GM12878 (cell line): ENCODE results near the gene RCAN1. TPM values are rescaled to one million over a fixed set of nuclear protein-coding genes. Genes with fewer than 3 reads are reported as not detected.

Source experiments
- CREM ChIP-seq: IDR thresholded peaks from 2 replicates; pipeline ENCODE4 v1.6.1; 2014; ENCODE audit warnings: antibody characterized with exemption, low read depth
- IKZF1 ChIP-seq: fragments of 450-650 bp; conservative IDR thresholded peaks from 2 replicates; pipeline ENCODE4 v1.6.1; 2017; ENCODE audit warnings: antibody characterized with exemption, mild to moderate bottlenecking
- IKZF2 ChIP-seq, 2 experiments: fragments of 450-650 bp; IDR thresholded peaks; 2 replicates each; pipeline ENCODE4 v1.6.1; 2017; ENCODE audit warnings: mild to moderate bottlenecking in 2 of 2, moderate library complexity in 2 of 2
- MEF2B ChIP-seq: fragments of 450-650 bp; IDR thresholded peaks from 2 replicates; pipeline ENCODE4 v1.6.1; 2018; ENCODE audit warnings: mild to moderate bottlenecking, moderate library complexity; ENCODE audit not compliant: partially characterized antibody, poor library complexity, severe bottlenecking
- polyA plus RNA-seq, 11 experiments: library from polyadenylated mRNA; depleted of rRNA in 4 of 11; unstranded in 6 of 11; stranded (reverse) in 5 of 11; fragments of >200 nt; fragmentation: Nextera tagmentation in 4 of 11; fragmentation: Illumina TruSeq in 1 of 11; extraction: Ambion mirVana in 4 of 11; extraction: Trizol in 1 of 11; gene quantifications; 1 replicate in 1 of 11; 2 replicates in 10 of 11; pipeline versions ENCODE4 v1.2.1 to v1.2.3, GENCODE V29; 2011 to 2016; ENCODE audit warnings: inconsistent platforms in 2 of 11, missing spikeins in 2 of 11, low read depth in 1 of 11
- total RNA-seq, 4 experiments: library from RNA; depleted of rRNA in 3 of 4; stranded (reverse); fragments of >200 nt in 3 of 4; fragmentation: Illumina TruSeq in 1 of 4; extraction: Trizol in 1 of 4; gene quantifications; 2 replicates each; pipeline versions ENCODE4 v1.2.1 to v1.2.3, GENCODE V29; 2013 to 2021
- TF ChIP-seq, protein P1 (sequence below): fragments of 450-650 bp; IDR thresholded peaks from 2 replicates; pipeline ENCODE4 v1.6.1; 2017; ENCODE audit warnings: mild to moderate bottlenecking, low read depth, inconsistent platforms; ENCODE audit not compliant: poor library complexity, severe bottlenecking
- TF ChIP-seq, protein P2 (sequence below): IDR thresholded peaks from 2 replicates; pipeline ENCODE4 v1.6.1; 2011; ENCODE audit warnings: borderline replicate concordance, low read depth, mild to moderate bottlenecking, moderate library complexity, mixed read lengths, low read length; ENCODE audit not compliant: insufficient read depth; ENCODE audit errors: extremely low read length
- TF ChIP-seq, protein P3 (sequence below): fragments of 450-650 bp; IDR thresholded peaks from 2 replicates; pipeline ENCODE4 v1.6.1; 2017; ENCODE audit warnings: low read depth, mild to moderate bottlenecking, moderate library complexity

RCAN1 gene
- total and polyA plus RNA-seq, 10 of the 15 experiments (the other 5 are each of a cell fraction or from before 2014, with no cell fraction given) = 2.8 to 12.9 (median 10.5) TPM

DNA sequence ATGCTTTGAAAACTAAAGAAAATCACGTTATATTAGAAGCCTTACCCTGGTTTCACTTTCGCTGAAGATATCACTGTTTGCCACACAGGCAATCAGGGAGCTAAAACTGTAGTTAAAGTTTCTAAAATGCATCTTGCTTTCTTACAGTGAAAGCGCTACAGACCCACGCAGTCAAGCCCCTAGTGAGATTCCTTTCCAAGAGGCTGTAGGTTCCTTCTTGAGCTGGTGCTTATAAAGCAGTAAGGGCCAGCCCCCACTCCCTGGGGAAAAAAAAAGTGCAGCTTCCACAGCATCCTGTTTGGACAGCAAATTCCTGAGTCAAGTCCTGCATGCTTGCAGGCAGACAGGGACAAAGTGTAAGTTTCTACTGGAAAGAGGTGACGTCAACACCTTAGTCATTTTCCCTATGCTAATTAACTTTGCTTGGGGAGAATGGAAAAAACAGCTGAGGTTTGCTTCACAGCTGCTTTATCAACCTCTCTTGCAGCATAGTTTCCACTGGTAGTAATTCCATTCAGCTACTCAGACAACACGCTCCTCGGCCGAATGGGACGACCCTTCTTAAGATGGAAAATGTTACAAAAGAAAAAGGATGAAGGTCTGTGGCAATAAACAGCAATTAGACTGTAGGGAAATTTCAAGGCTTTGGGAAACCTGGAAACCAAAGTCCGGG is 88.2 kb downstream of the RCAN1 start (continued):
- TF ChIP-seq, protein P1, sequence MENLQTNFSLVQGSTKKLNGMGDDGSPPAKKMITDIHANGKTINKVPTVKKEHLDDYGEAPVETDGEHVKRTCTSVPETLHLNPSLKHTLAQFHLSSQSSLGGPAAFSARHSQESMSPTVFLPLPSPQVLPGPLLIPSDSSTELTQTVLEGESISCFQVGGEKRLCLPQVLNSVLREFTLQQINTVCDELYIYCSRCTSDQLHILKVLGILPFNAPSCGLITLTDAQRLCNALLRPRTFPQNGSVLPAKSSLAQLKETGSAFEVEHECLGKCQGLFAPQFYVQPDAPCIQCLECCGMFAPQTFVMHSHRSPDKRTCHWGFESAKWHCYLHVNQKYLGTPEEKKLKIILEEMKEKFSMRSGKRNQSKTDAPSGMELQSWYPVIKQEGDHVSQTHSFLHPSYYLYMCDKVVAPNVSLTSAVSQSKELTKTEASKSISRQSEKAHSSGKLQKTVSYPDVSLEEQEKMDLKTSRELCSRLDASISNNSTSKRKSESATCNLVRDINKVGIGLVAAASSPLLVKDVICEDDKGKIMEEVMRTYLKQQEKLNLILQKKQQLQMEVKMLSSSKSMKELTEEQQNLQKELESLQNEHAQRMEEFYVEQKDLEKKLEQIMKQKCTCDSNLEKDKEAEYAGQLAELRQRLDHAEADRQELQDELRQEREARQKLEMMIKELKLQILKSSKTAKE = no peak
- peak; percentile 76 for TF ChIP-seq MEF2B
- peak; percentile 63; the same call in 1 of the 2 replicates for TF ChIP-seq IKZF1
- TF ChIP-seq, protein P2, sequence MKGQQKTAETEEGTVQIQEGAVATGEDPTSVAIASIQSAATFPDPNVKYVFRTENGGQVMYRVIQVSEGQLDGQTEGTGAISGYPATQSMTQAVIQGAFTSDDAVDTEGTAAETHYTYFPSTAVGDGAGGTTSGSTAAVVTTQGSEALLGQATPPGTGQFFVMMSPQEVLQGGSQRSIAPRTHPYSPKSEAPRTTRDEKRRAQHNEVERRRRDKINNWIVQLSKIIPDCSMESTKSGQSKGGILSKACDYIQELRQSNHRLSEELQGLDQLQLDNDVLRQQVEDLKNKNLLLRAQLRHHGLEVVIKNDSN = no peak
- TF ChIP-seq IKZF2 (IDR thresholded peaks at IDR 0.05) = peak; percentile 63 to 64; a peak in 2 of 4 replicates
- TF ChIP-seq, protein P3, sequence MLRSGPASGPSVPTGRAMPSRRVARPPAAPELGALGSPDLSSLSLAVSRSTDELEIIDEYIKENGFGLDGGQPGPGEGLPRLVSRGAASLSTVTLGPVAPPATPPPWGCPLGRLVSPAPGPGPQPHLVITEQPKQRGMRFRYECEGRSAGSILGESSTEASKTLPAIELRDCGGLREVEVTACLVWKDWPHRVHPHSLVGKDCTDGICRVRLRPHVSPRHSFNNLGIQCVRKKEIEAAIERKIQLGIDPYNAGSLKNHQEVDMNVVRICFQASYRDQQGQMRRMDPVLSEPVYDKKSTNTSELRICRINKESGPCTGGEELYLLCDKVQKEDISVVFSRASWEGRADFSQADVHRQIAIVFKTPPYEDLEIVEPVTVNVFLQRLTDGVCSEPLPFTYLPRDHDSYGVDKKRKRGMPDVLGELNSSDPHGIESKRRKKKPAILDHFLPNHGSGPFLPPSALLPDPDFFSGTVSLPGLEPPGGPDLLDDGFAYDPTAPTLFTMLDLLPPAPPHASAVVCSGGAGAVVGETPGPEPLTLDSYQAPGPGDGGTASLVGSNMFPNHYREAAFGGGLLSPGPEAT = peak; percentile 64; the same call in 1 of the 2 replicates
- 0 out of 2 replicates have a peak, but pooled peaks have one; percentile 26 for TF ChIP-seq CREM
